K562 (cell line): ENCODE results near the gene PPM1F. TPM values are rescaled to one million over a fixed set of nuclear protein-coding genes. Genes with fewer than 3 reads are reported as not detected.

Source experiments
- ARID3A ChIP-seq: IDR thresholded peaks from 2 replicates; pipeline ENCODE4 v1.6.1; 2012; ENCODE audit warnings: low read depth, low read length, improper control_type of control experiment, borderline replicate concordance
- ARNT ChIP-seq, 2 experiments: fragments of 450-650 bp; IDR thresholded peaks; 2 replicates each; pipeline ENCODE4 v1.6.1; 2016; ENCODE audit warnings: mild to moderate bottlenecking in 1 of 2
- BMI1 ChIP-seq: fragments of 150-350 bp; IDR thresholded peaks from 2 replicates; pipeline ENCODE4 v1.6.1; 2014; ENCODE audit warnings: low read length
- ILK ChIP-seq: fragments of 450-650 bp; IDR thresholded peaks from 2 replicates; pipeline ENCODE4 v1.6.1; 2016; ENCODE audit warnings: missing genetic modification characterization, low read depth, mild to moderate bottlenecking, missing compliant biosample characterization, moderate library complexity, borderline replicate concordance
- MAFF ChIP-seq: IDR thresholded peaks from 2 replicates; pipeline ENCODE4 v1.6.1; 2012; ENCODE audit warnings: low read length, improper control_type of control experiment
- SLC30A9 ChIP-seq: fragments of 250-450 bp; sonication (Bioruptor Pico); IDR thresholded peaks from 2 replicates; pipeline ENCODE4 v1.8.0; 2022; ENCODE audit warnings: mild to moderate bottlenecking, moderate library complexity
- SREBF1 ChIP-seq: fragments of 150-350 bp; IDR thresholded peaks from 2 replicates; pipeline ENCODE4 v1.6.1; 2014; ENCODE audit warnings: antibody characterized with exemption, low read depth, low read length, borderline replicate concordance
- TBL1XR1 ChIP-seq, 2 experiments: IDR thresholded peaks; 2 replicates each; pipeline ENCODE4 v1.6.1; 2012; ENCODE audit warnings: improper control_type of control experiment in 2 of 2, low read length in 2 of 2, mild to moderate bottlenecking in 1 of 2
- ZBTB2 ChIP-seq: fragments of 450-650 bp; IDR thresholded peaks from 2 replicates; pipeline ENCODE4 v1.6.1; 2016; ENCODE audit warnings: antibody characterized with exemption
- ZBTB40 ChIP-seq, 2 experiments: fragments of 450-650 bp in 1 of 2; sonication (generic) in 1 of 2; formaldehyde crosslinking in 1 of 2; IDR thresholded peaks; 2 replicates each; pipeline versions ENCODE4 v1.7.1 to v1.9.0; 2016 to 2022; ENCODE audit warnings: inconsistent platforms in 1 of 2, mild to moderate bottlenecking in 1 of 2, missing genetic modification reagents in 1 of 2
- ZNF511 ChIP-seq: sonication (generic); formaldehyde crosslinking; IDR thresholded peaks from 2 replicates; pipeline ENCODE4 v1.8.0; 2022; ENCODE audit warnings: mild to moderate bottlenecking, missing genetic modification reagents
- polyA plus RNA-seq, 8 experiments: library from polyadenylated mRNA; depleted of rRNA in 4 of 8; stranded (reverse) in 5 of 8; unstranded in 3 of 8; fragments of >200 nt; fragmentation: Nextera tagmentation in 2 of 8; fragmentation: Illumina TruSeq in 1 of 8; extraction: Ambion mirVana in 2 of 8; extraction: Trizol in 1 of 8; gene quantifications; 2 replicates each; pipeline versions ENCODE4 v1.2.1 to v1.2.3, GENCODE V29; 2011 to 2014; ENCODE audit warnings: inconsistent platforms in 1 of 8, missing spikeins in 1 of 8
- total RNA-seq, 7 experiments: library from RNA; depleted of rRNA in 6 of 7; stranded (reverse); fragments of >200 nt in 6 of 7; fragmentation: Illumina TruSeq in 2 of 7; extraction: Trizol in 2 of 7; gene quantifications; 2 replicates each; pipeline versions ENCODE4 v1.2.1 to v1.2.3, GENCODE V29; 2011 to 2021; ENCODE audit warnings: low replicate concordance in 1 of 7

PPM1F gene
- total and polyA plus RNA-seq, 9 of the 15 experiments (the other 6 are each of a cell fraction or from before 2014, with no cell fraction given): 2.1 to 159 (median 64.0) TPM

GRCh38 chr22:21938071-21938822 lies 14.4 kb downstream of the PPM1F start (continued):
- TF ChIP-seq ZNF511 (no peak), TBL1XR1 (IDR thresholded peaks at IDR 0.05; ENCODE audit: low read length in 2 of 2) (peak; percentile 93 to 98), SREBF1 (peak; percentile 94), ZBTB40 (IDR thresholded peaks at IDR 0.05) (no peak), ZBTB40 (CRISPR knock-in tag; IDR thresholded peaks at IDR 0.05) (no peak), BMI1 (peak; percentile 79), ILK (tag) (no peak), SLC30A9 (CRISPR knock-in tag) (no peak), ZBTB2 (no peak), ARID3A (peak; percentile 92; the same call in 1 of the 2 replicates), ARNT (IDR thresholded peaks at IDR 0.05) (no peak), MAFF (peak; percentile 39; the same call in 1 of the 2 replicates)
